ENCODE results near the gene DAG1.
"Not testable (repeated sequence)": the region's sequence is repeated elsewhere in the genome, so short reads cannot be mapped to it uniquely, and the experiment has no call there.

DNA sequence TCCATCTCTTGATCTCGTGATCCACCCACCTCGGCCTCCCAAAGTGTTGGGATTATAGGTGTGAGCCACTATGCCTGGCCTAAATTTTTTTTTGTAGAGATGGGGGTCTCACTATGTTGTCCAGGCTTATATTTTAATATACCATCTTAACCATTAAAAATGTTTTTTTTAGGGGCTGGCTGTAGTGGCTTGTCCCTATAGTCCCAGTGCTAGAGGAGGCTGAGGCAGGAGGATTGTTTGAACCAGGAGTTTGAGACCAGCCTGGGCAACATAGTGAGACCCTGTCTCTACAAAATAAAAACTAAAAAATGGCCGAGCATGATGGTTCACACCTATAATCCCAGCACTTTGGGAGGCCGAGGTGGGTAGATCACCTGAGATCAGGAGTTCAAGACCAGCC lies 26.8 kb downstream of the DAG1 start:
- TF ChIP-seq MAFK (IDR thresholded peaks at IDR 0.05; ENCODE audit: partially characterized antibody); JUN (IDR thresholded peaks at IDR 0.05); MAZ (IDR thresholded peaks at IDR 0.05; ENCODE audit: borderline replicate concordance, low read depth, low read length); POLR2A (IDR thresholded peaks at IDR 0.05; ENCODE audit: low read length); RARB (CRISPR knock-in tag; IDR thresholded peaks at IDR 0.05); SREBF2 (IDR thresholded peaks at IDR 0.05): not testable (repeated sequence)
- TF ChIP-seq, protein P1, sequence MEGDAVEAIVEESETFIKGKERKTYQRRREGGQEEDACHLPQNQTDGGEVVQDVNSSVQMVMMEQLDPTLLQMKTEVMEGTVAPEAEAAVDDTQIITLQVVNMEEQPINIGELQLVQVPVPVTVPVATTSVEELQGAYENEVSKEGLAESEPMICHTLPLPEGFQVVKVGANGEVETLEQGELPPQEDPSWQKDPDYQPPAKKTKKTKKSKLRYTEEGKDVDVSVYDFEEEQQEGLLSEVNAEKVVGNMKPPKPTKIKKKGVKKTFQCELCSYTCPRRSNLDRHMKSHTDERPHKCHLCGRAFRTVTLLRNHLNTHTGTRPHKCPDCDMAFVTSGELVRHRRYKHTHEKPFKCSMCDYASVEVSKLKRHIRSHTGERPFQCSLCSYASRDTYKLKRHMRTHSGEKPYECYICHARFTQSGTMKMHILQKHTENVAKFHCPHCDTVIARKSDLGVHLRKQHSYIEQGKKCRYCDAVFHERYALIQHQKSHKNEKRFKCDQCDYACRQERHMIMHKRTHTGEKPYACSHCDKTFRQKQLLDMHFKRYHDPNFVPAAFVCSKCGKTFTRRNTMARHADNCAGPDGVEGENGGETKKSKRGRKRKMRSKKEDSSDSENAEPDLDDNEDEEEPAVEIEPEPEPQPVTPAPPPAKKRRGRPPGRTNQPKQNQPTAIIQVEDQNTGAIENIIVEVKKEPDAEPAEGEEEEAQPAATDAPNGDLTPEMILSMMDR (IDR thresholded peaks at IDR 0.05) = not testable (repeated sequence)
- TF ChIP-seq, protein P2, sequence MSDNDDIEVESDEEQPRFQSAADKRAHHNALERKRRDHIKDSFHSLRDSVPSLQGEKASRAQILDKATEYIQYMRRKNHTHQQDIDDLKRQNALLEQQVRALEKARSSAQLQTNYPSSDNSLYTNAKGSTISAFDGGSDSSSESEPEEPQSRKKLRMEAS (IDR thresholded peaks at IDR 0.05) = not testable (repeated sequence)

All from A549 (cell line).